ENCODE measurements around the gene TRPC1.

The TRPC1 gene

DNA sequence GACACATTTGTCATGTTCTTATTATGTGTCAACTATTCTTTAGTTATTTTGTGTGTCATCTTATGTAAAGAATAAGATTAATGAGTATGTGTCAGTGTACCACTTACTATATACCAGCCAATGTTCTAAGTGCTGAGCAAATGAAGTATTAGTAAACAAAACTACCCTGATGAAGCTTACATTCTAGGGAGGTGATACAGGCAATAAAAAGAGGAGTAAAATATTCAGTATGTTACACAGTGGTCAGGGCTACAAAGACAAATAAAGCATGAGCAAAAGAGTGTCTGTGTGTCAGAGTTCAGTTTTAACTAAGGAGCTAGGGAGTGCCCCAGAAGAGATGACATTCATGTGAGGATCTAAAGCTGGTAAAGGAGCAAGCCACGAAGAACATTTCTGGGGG lies 79.1 kb downstream of the TRPC1 start:
- no peak overlapping the region for H3K27ac Mint-ChIP-seq

DNA sequence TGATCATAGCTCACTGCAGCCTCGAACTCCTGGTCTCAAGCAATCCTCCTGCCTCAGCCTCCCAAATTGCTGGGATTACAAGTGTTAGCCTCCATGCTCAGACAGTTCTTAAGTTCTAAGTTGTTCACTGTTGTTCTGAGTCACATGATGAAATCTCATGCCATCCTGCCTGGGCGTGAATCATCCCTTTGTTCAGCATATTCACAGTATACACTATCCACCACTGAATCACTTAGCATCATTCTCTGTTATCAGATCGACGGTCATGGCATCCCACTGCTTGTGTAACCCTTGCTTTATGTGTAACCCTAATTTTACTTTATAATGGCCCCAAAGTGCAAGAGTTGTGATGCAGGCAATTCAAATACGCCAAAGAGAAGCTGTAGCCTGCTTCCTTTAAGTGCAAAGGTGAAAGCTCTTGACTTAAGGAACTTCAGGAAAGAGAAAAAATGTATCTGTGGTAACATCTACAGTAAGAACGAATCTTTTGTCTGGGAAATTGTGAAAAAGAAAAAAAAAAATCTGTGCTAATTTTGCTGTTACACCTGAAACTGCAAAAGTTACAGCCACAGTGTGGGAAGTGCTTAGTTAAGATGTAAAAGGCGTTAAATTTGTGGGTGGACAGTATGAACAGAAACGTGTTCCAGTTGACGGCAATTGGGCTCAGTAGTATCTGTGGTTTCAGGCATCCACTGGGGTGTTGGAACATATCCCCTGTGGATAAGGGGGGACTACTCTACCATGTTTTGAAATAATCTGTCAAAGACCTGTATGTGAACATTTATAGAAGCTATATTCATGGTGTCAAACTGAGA lies 84.5 kb downstream of the TRPC1 start:
- TF ChIP-seq, protein P1, sequence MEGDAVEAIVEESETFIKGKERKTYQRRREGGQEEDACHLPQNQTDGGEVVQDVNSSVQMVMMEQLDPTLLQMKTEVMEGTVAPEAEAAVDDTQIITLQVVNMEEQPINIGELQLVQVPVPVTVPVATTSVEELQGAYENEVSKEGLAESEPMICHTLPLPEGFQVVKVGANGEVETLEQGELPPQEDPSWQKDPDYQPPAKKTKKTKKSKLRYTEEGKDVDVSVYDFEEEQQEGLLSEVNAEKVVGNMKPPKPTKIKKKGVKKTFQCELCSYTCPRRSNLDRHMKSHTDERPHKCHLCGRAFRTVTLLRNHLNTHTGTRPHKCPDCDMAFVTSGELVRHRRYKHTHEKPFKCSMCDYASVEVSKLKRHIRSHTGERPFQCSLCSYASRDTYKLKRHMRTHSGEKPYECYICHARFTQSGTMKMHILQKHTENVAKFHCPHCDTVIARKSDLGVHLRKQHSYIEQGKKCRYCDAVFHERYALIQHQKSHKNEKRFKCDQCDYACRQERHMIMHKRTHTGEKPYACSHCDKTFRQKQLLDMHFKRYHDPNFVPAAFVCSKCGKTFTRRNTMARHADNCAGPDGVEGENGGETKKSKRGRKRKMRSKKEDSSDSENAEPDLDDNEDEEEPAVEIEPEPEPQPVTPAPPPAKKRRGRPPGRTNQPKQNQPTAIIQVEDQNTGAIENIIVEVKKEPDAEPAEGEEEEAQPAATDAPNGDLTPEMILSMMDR (IDR thresholded peaks at IDR 0.05; ENCODE audit: unreplicated experiment in 3 of 3): no peak
- H3K36me3 Mint-ChIP-seq (ENCODE audit: low read depth): peaks cover 15% of the 10 kb centered on the region
- no peaks in the 10 kb centered on the region for H3K9me3 Mint-ChIP-seq
- no peak overlapping the region for H3K4me3 Mint-ChIP-seq
- no peaks in the 10 kb centered on the region for H3K4me1 Mint-ChIP-seq
- H3K27me3 Mint-ChIP-seq (ENCODE audit: low read depth): no peaks in the 10 kb centered on the region
- no peak overlapping the region for H3K27ac Mint-ChIP-seq

More for the DNA sequence above, 79.1 kb downstream of the TRPC1 start:
- no peak overlapping the region for H3K4me3 Mint-ChIP-seq
- TF ChIP-seq, protein P1 (IDR thresholded peaks at IDR 0.05; ENCODE audit: unreplicated experiment in 3 of 3): no peak
- H3K36me3 Mint-ChIP-seq (ENCODE audit: low read depth): peaks cover 13% of the 10 kb centered on the region
- no peaks in the 10 kb centered on the region for H3K9me3 Mint-ChIP-seq
- H3K27me3 Mint-ChIP-seq (ENCODE audit: low read depth): no peaks in the 10 kb centered on the region
- no peaks in the 10 kb centered on the region for H3K4me1 Mint-ChIP-seq

GRCh38 chr3:142809259-142809658 lies 85.4 kb downstream of the TRPC1 start:
- Mint-ChIP-seq H3K9me3 (no peaks in the 10 kb centered on the region), H3K27ac (no peak overlapping the region), H3K4me1 (no peaks in the 10 kb centered on the region), H3K4me3 (no peak overlapping the region), H3K36me3 (ENCODE audit: low read depth) (peaks cover 13% of the 10 kb centered on the region), H3K27me3 (ENCODE audit: low read depth) (no peaks in the 10 kb centered on the region)
- TF ChIP-seq, protein P1 (IDR thresholded peaks at IDR 0.05; ENCODE audit: unreplicated experiment in 3 of 3): no peak

GRCh38 chr3:142815803-142816202 lies 92.0 kb downstream of the TRPC1 start:
- TF ChIP-seq, protein P1 (IDR thresholded peaks at IDR 0.05; ENCODE audit: unreplicated experiment in 3 of 3): no peak
- no peaks in the 10 kb centered on the region for H3K4me1 Mint-ChIP-seq
- H3K36me3 Mint-ChIP-seq (ENCODE audit: low read depth): no peaks in the 10 kb centered on the region
- H3K27me3 Mint-ChIP-seq (ENCODE audit: low read depth): no peaks in the 10 kb centered on the region
- H3K9me3 Mint-ChIP-seq: no peaks in the 10 kb centered on the region
- H3K4me3 Mint-ChIP-seq: no peak overlapping the region
- no peak overlapping the region for H3K27ac Mint-ChIP-seq

GRCh38 chr3:142817356-142817755 lies 93.5 kb downstream of the TRPC1 start:
- H3K36me3 Mint-ChIP-seq (ENCODE audit: low read depth): no peaks in the 10 kb centered on the region
- no peak overlapping the region for H3K27ac Mint-ChIP-seq
- peaks cover 6% of the 10 kb centered on the region for H3K27me3 Mint-ChIP-seq (ENCODE audit: low read depth)
- TF ChIP-seq, protein P1 (IDR thresholded peaks at IDR 0.05; ENCODE audit: unreplicated experiment in 3 of 3): no peak
- H3K4me3 Mint-ChIP-seq: no peak overlapping the region
- H3K9me3 Mint-ChIP-seq: no peaks in the 10 kb centered on the region
- no peaks in the 10 kb centered on the region for H3K4me1 Mint-ChIP-seq

DNA sequence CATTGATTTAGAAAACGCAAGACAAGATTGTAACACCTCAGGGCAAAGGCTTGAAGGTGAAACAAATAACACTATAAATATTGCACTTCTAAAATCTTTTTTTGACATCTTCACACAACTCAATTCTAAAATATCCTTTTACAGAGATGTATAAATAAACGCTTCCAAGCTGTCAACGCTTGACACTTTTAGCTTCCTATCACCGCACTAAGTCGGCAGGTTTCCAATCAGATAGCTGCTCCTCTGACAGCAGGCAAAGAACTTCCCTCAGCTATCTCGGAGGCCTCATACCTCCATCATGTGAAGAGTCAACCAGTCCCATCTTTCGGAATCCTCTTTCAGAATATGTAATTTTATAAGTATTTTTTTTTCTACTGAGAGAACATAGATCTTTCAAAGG lies 94.1 kb downstream of the TRPC1 start:
- H3K36me3 Mint-ChIP-seq (ENCODE audit: low read depth): no peaks in the 10 kb centered on the region
- H3K27me3 Mint-ChIP-seq (ENCODE audit: low read depth): peaks cover 6% of the 10 kb centered on the region
- H3K27ac Mint-ChIP-seq: no peak overlapping the region
- TF ChIP-seq, protein P1 (IDR thresholded peaks at IDR 0.05; ENCODE audit: unreplicated experiment in 3 of 3): no peak
- no peak overlapping the region for H3K4me3 Mint-ChIP-seq
- H3K9me3 Mint-ChIP-seq: no peaks in the 10 kb centered on the region
- H3K4me1 Mint-ChIP-seq: no peaks in the 10 kb centered on the region

Data from nephron (organoid).